Muscle of leg (tissue), 16 donors: ENCODE measurements around the gene HSPA4L. TPM values are rescaled to one million over a fixed set of nuclear protein-coding genes. Genes with fewer than 3 reads are reported as not detected.
A peak's percentile ranks its signal among the peaks of the same experiment; 100 is the strongest.

Experiments
- DNase-seq: peaks from one replicate; pipeline ENCODE4 v3.0.0; 2013
- H3K27ac ChIP-seq: one replicate; pipeline ENCODE4 v1.5.1; 2013; ENCODE audit warnings: mild to moderate bottlenecking, low read length, control low read depth
- H3K27me3 ChIP-seq: one replicate; pipeline ENCODE4 v1.6.1; 2013; ENCODE audit warnings: low read length; ENCODE audit not compliant: control insufficient read depth, insufficient read depth
- H3K36me3 ChIP-seq: one replicate; pipeline ENCODE4 v1.6.1; 2013; ENCODE audit warnings: low read length; ENCODE audit not compliant: control insufficient read depth, insufficient read depth
- H3K4me1 ChIP-seq: one replicate; pipeline ENCODE4 v1.6.1; 2013; ENCODE audit warnings: low read length; ENCODE audit not compliant: control insufficient read depth, insufficient read depth
- H3K4me3 ChIP-seq: one replicate; pipeline ENCODE4 v1.5.1; 2013; ENCODE audit warnings: low read length, control low read depth
- H3K9me3 ChIP-seq: replicated peaks from 2 replicates; pipeline ENCODE4 v1.6.1; 2013; ENCODE audit warnings: low read depth, low read length; ENCODE audit not compliant: control insufficient read depth
- WGBS: methylation state at CpG from one replicate; pipeline ENCODE4 v1.1.5; 2013; ENCODE audit warnings: missing lambda C conversion rate; ENCODE audit not compliant: insufficient coverage; 5-methylcytosine and 5-hydroxymethylcytosine counted together
- long read RNA-seq, 11 donors: transcript quantifications; one replicate each; lab custom pipeline, GENCODE V29; 2026
- polyA plus RNA-seq, 8 donors: library from polyadenylated mRNA; unstranded; fragments of 120-200 nt; gene quantifications; one replicate each; pipeline versions ENCODE4 v1.2.1 to v1.2.3, GENCODE V29; 2013; ENCODE audit warnings: inconsistent platforms in 1 of 8, low replicate concordance in 1 of 8; ENCODE audit not compliant: insufficient read length in 8 of 8, insufficient read depth in 1 of 8
- total RNA-seq: library from RNA; stranded (reverse); fragments of 120-200 nt; gene quantifications from one replicate; pipeline ENCODE4 v1.2.4, GENCODE V29; 2013

Gene HSPA4L
- 2.5 TPM for total RNA-seq
- 10 to 100 TPM in 4 of 8 donors, 1 to 10 TPM in 4; 7.3 to 14.5 (median 10.5) TPM for polyA plus RNA-seq
- long read RNA-seq, donor 1: 0 reads
- long read RNA-seq, donor 2: 0 reads
- long read RNA-seq, donor 3: 0 reads
- long read RNA-seq, donor 4, full-length matches to known transcripts: 1 of 1 reads
- long read RNA-seq, donor 4, partial matches to known transcripts: 0 of 1 reads
- long read RNA-seq, donor 4, other reads (novel, unspliced or antisense): 0 of 1 reads
- long read RNA-seq, donor 5, full-length matches to known transcripts: 1 of 1 reads
- long read RNA-seq, donor 5, partial matches to known transcripts: 0 of 1 reads
- long read RNA-seq, donor 5, other reads (novel, unspliced or antisense): 0 of 1 reads
- long read RNA-seq, donor 6, full-length matches to known transcripts: 2 of 2 reads
- long read RNA-seq, donor 6, partial matches to known transcripts: 0 of 2 reads
- long read RNA-seq, donor 6, other reads (novel, unspliced or antisense): 0 of 2 reads
- long read RNA-seq, donor 7, full-length matches to known transcripts: 1 of 1 reads
- long read RNA-seq, donor 7, partial matches to known transcripts: 0 of 1 reads
- long read RNA-seq, donor 7, other reads (novel, unspliced or antisense): 0 of 1 reads
- long read RNA-seq, donor 8, full-length matches to known transcripts: 1 of 1 reads
- long read RNA-seq, donor 8, partial matches to known transcripts: 0 of 1 reads
- long read RNA-seq, donor 8, other reads (novel, unspliced or antisense): 0 of 1 reads
- long read RNA-seq, donor 9: 0 reads
- long read RNA-seq, donor 10: 0 reads
- long read RNA-seq, donor 11: 0 reads

DNA sequence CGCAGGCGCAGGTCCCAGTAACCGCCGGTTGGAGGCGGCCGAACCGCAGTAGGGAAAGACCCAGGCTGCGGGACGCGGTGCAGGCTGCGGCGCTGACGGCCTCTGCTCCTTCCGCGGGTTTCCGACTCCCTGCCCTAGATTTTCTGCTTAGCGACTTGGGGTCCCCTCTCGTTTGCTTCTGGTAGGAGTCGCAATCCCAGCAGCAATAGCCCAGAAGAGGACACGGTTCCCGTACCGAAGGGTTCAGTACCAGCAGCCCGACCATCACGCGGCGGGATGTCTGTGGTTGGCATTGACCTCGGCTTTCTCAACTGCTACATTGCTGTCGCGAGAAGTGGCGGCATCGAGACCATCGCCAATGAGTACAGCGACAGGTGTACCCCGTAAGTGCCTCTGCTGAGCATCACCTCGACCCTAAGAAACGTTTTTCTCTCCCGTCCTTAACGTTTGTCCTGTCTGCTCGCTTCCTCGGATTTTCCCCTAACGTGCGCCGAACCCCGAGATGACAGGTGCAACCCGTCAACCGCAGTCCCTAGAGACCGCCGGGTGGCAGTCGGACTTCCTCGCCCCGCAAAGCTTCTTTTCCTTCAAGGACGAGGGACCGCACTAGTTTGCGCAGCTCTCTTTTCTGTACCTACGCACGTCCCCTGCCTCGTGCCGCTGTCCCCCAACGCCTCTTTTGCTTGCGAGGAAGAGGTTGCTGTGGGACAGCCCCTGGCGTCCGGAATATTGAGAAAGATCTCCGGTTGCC lies at the start of gene HSPA4L:
HSPA4L (plus strand) TSS at position 48 of the 751 bp plus-strand sequence; CDS start at position 277, 229 bp downstream.
- Histone ChIP-seq H3K4me3 (peak within 1 kb of the TSS; percentile 83), H3K27ac (peak within 1 kb of the TSS; percentile 92), H3K36me3 (no peaks in the 10 kb centered on the region), H3K27me3 (peaks cover 17% of the 10 kb centered on the region), H3K9me3 (no peaks in the 10 kb centered on the region), H3K4me1 (peaks cover 8% of the 10 kb centered on the region)
- WGBS: 0% methylated on average over 63 of the region's 63 CpGs
- DNase-seq: peak; percentile 79

DNA sequence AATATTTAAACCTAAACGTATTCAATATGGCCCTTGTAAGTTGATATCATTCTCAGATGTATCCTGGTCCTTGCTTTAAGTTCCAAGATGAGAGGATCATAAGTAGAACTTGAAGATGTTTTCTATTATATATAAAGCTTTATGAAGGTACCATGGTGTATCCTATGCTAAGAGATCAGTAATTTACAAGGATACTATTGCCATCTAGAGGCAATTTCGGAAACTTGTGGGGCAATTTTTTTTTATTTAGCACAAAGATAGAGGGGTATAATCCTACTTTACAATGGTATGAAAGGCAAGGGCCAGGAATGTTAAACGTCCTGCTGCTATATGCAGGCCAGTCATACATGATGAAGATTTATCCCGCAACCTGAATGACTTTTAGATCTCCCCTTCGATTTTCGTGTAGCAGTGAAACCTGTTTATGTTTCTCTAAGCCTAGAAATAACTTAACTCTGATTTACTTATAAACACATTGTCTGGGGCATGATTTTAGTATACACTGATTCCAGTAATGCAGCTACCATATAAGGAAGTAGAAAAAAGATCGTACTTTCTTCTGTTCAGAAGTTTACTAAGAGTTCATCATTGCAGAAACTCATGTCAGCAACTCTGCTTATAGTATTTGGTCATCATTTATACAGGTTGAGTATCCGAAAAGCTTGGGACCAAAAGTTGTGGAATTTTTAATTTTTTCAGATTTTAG lies 49.3 kb upstream of the HSPA4L start:
- no peaks in the 10 kb centered on the region for H3K4me1 ChIP-seq
- H3K9me3 ChIP-seq: no peaks in the 10 kb centered on the region
- 40% methylated on average over 1 of the region's 8 CpGs for WGBS
- no peak overlapping the region for H3K4me3 ChIP-seq
- no peaks in the 10 kb centered on the region for H3K36me3 ChIP-seq
- no peaks in the 10 kb centered on the region for H3K27me3 ChIP-seq
- no peak overlapping the region for H3K27ac ChIP-seq
- DNase-seq: peak; percentile 54

DNA sequence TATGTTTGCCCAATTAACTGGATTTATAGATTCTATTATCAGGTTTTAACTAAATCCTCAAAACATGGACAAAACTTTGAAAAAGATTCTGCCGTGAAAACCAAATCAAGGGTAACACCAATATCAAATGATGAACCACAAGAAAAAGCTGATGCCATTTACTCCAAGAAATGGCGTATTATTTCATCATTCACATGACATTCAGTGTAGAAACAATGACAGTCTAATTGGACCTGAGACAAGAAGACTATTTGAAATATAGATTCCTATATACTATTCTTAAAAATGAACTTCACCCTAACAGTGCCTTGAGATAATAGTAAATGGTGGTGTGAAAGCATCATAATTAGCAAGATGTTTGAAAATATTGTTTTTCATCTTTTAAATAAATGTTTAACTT lies 47.1 kb upstream of the HSPA4L start:
- no peaks in the 10 kb centered on the region for H3K9me3 ChIP-seq
- no peaks in the 10 kb centered on the region for H3K36me3 ChIP-seq
- DNase-seq: no peak
- H3K27me3 ChIP-seq: no peaks in the 10 kb centered on the region
- no peak overlapping the region for H3K4me3 ChIP-seq
- no peak overlapping the region for H3K27ac ChIP-seq
- H3K4me1 ChIP-seq: no peaks in the 10 kb centered on the region
- WGBS: no CpG with 5 or more reads among the region's 2 CpGs

DNA sequence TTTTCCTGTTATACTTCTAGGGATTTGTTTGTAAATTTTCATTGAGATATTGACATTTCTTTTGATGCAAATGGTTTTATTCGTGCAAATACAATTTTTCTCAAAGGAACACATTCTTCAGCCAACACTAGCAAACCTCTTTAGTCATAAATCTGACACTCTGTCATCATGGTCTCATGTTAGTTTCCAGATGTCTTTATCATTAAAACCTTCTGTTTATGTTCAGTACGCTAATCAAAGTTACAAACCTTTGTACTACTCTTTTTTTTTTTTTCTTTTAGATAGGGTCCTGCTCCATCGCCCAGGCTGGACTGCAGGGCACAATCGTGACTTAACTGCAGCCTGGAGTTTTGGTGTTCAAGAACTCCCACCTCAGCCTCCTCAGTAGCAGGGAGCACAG lies 44.8 kb upstream of the HSPA4L start:
- H3K27ac ChIP-seq: no peak overlapping the region
- H3K4me1 ChIP-seq: no peaks in the 10 kb centered on the region
- no peaks in the 10 kb centered on the region for H3K36me3 ChIP-seq
- H3K4me3 ChIP-seq: no peak overlapping the region
- peak; percentile 49 for DNase-seq
- WGBS: no CpG with 5 or more reads among the region's 4 CpGs
- no peaks in the 10 kb centered on the region for H3K9me3 ChIP-seq
- H3K27me3 ChIP-seq: no peaks in the 10 kb centered on the region

DNA sequence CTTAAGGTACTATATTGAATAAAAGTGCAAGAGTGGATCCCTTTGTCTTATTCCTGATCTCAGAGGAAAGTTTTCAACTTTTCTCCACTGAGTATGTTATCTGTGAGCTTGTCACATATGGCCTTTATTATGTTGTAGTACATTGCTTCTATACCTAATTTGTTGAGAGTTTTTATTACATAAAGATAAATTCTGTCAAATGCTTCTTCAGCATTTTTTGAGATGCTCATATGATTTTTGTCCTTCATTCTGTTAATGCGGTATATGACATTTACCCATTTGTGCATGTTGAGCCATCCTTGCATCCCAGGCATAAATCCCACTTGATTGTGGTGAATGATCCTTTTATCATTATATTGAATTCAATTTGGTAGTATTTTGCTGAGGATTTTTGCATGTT lies 40.9 kb upstream of the HSPA4L start:
- Histone ChIP-seq H3K4me3 (no peak overlapping the region), H3K9me3 (no peaks in the 10 kb centered on the region), H3K27me3 (no peaks in the 10 kb centered on the region), H3K4me1 (no peaks in the 10 kb centered on the region), H3K36me3 (no peaks in the 10 kb centered on the region), H3K27ac (no peak overlapping the region)
- WGBS: no CpG with 5 or more reads among the region's 1 CpG
- no peak for DNase-seq

DNA sequence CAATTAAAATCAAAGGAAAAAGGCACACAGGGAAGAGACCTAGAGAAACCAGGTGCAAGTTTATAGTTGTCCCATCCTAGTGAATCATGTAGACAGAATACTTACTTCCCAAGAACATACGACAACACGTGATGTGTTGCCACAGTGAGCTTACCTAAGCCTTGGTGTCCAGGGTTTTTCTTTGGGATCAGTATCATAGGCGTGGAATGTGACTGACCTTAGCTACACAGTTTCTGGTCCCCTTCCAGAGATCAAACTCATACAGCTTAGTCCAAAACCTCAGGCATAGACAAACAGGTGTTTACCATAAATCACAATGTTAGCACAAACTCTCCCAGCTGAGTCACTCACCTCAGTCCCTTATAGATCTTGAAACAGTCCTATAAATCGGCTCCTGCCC lies 34.2 kb upstream of the HSPA4L start:
- H3K4me3 ChIP-seq: no peak overlapping the region
- H3K27me3 ChIP-seq: no peaks in the 10 kb centered on the region
- 63% methylated on average over 2 of the region's 4 CpGs for WGBS
- H3K4me1 ChIP-seq: no peaks in the 10 kb centered on the region
- H3K27ac ChIP-seq: no peak overlapping the region
- H3K36me3 ChIP-seq: no peaks in the 10 kb centered on the region
- no peak for DNase-seq
- peaks cover 9% of the 10 kb centered on the region for H3K9me3 ChIP-seq

DNA sequence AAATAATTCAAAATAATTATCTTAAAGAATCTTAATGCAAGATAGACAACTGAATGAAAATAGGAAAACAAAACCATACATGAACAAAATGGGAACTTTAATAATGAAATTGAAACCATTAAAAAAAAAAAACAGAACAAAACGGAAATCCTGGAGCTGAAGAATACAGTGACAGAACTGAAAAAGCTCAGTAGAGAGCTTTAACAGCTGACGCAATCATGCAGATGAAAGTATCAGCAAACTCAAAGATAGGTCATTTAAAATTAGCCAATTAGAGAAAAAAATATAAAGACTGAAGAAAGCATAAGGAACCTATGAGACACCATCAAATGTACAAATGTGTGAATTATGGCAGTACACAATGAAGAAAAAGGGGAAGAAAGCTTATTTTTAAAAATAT lies 33.2 kb upstream of the HSPA4L start:
- no peak overlapping the region for H3K4me3 ChIP-seq
- no peak for DNase-seq
- no peaks in the 10 kb centered on the region for H3K36me3 ChIP-seq
- H3K4me1 ChIP-seq: no peaks in the 10 kb centered on the region
- WGBS: no CpG with 5 or more reads among the region's 2 CpGs
- H3K27me3 ChIP-seq: no peaks in the 10 kb centered on the region
- H3K9me3 ChIP-seq: peaks cover 9% of the 10 kb centered on the region
- H3K27ac ChIP-seq: no peak overlapping the region

DNA sequence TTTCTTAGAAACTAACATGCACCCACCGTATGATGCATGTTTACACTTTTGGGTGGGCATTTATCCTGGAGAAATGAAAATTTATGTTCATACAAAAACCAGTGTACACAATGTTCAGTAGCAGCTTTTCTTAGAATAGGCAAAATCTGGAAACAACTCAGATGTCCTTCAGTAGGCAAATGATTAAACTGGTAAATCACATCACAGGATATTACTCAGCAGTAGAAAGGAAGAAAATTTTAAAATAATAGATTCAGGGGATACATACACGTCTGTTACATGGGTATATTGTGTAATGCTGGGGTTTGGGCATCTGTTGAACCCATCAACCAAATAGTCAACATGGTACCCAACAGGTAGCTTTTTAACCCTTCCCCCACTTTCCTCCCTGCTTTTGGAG lies 25.2 kb upstream of the HSPA4L start:
- Histone ChIP-seq H3K4me1 (no peaks in the 10 kb centered on the region), H3K27me3 (no peaks in the 10 kb centered on the region), H3K9me3 (peaks cover 3% of the 10 kb centered on the region), H3K27ac (no peak overlapping the region), H3K4me3 (no peak overlapping the region), H3K36me3 (no peaks in the 10 kb centered on the region)
- WGBS: no CpG with 5 or more reads among the region's 2 CpGs
- no peak for DNase-seq

DNA sequence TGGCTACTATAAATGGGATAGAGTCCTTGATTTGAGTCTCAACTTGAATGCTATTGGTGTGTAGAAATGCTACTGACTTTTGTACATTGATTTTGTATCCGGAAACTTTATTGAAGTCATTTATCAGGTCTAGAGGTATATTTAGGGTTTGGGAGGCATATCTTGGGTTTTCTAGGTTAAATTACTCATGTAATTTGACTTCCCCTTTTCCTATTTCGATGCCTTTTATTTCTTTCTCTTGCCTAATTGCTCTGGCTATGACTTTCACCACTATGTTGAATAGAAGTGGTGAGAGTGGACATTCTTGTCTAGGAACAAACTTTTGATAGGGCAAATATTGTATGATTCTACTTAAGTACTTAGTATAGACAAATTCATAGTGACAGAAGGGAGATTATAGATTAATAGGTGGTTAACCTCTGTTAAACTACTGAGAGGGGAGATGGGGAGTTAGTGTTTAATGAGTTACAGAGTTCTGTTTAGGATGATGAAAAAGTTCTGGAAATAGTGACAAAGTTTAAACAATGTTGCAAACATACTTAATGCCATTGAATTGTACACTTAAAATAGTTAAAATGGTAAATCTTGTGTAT lies 22.8 kb upstream of the HSPA4L start:
- DNase-seq: no peak
- no CpG with 5 or more reads among the region's 2 CpGs for WGBS

More for the DNA sequence above, 22.8 kb upstream of the HSPA4L start:
- peaks cover 3% of the 10 kb centered on the region for H3K9me3 ChIP-seq
- H3K27me3 ChIP-seq: no peaks in the 10 kb centered on the region
- H3K27ac ChIP-seq: no peak overlapping the region
- no peaks in the 10 kb centered on the region for H3K4me1 ChIP-seq
- no peak overlapping the region for H3K4me3 ChIP-seq
- no peaks in the 10 kb centered on the region for H3K36me3 ChIP-seq
